WTC11 (cell line): ENCODE data around the gene CAV1.

Experiments used
- ATF1 ChIP-seq: sonication (generic); formaldehyde crosslinking; IDR thresholded peaks from 2 replicates; pipeline ENCODE4 v1.8.1; 2023; ENCODE audit warnings: mild to moderate bottlenecking, moderate library complexity, missing genetic modification reagents
- GABPB1 ChIP-seq: sonication (generic); formaldehyde crosslinking; IDR thresholded peaks from 2 replicates; pipeline ENCODE4 v1.8.1; 2023; ENCODE audit warnings: mild to moderate bottlenecking, missing genetic modification reagents
- JUN ChIP-seq: sonication (generic); formaldehyde crosslinking; IDR thresholded peaks from 2 replicates; pipeline ENCODE4 v1.8.0; 2023; ENCODE audit warnings: mild to moderate bottlenecking, missing genetic modification reagents
- MYBL2 ChIP-seq: sonication (generic); formaldehyde crosslinking; IDR thresholded peaks from 2 replicates; pipeline ENCODE4 v1.8.1; 2023; ENCODE audit warnings: mild to moderate bottlenecking, moderate library complexity, missing genetic modification reagents
- NR2C2 ChIP-seq: sonication (generic); formaldehyde crosslinking; IDR thresholded peaks from 2 replicates; pipeline ENCODE4 v1.8.0; 2022; ENCODE audit warnings: mild to moderate bottlenecking, missing genetic modification reagents
- SP1 ChIP-seq: sonication (generic); formaldehyde crosslinking; conservative IDR thresholded peaks from 2 replicates; pipeline ENCODE4 v1.8.1; 2022; ENCODE audit warnings: missing genetic modification reagents
- TEAD4 ChIP-seq: sonication (generic); formaldehyde crosslinking; IDR thresholded peaks from 2 replicates; pipeline ENCODE4 v1.8.0; 2022; ENCODE audit warnings: mild to moderate bottlenecking, missing genetic modification reagents
- ZNF138 ChIP-seq: sonication (generic); formaldehyde crosslinking; conservative IDR thresholded peaks from 2 replicates; pipeline ENCODE4 v1.8.1; 2022; ENCODE audit warnings: mild to moderate bottlenecking, moderate library complexity, missing genetic modification reagents
- TF ChIP-seq, protein P1 (sequence below): fragments of 200-600 bp; IDR thresholded peaks from 2 replicates; pipeline ENCODE4 v1.8.0; 2022; ENCODE audit warnings: antibody characterized with exemption
- TF ChIP-seq, protein P2 (sequence below): sonication (generic); formaldehyde crosslinking; IDR thresholded peaks from 2 replicates; pipeline ENCODE4 v1.8.1; 2023; ENCODE audit warnings: mild to moderate bottlenecking, moderate library complexity, missing genetic modification reagents
- TF ChIP-seq, protein P3 (sequence below): sonication (generic); formaldehyde crosslinking; IDR thresholded peaks from 2 replicates; pipeline ENCODE4 v1.8.0; 2022; ENCODE audit warnings: mild to moderate bottlenecking, missing genetic modification reagents

DNA sequence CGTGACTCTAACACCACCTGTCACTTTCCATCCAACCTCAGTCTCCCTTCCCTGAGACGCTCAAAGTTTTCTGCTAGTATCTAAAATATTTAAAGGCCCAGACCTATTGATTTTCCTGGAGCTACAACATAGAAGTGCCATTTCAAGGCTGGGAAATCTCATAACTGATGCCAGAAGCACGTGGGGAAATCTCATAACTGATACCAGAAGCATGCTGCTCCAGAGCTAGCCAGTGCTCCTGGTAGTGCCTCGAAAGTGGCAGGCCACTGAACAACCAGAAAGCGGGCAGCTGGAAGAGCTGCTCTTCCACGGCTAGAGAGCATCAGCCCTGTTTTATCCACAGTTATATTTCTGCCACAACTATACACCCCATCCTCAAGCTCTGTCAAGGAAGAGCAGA, 72.5 kb downstream of the CAV1 start:
- TF ChIP-seq, protein P1, sequence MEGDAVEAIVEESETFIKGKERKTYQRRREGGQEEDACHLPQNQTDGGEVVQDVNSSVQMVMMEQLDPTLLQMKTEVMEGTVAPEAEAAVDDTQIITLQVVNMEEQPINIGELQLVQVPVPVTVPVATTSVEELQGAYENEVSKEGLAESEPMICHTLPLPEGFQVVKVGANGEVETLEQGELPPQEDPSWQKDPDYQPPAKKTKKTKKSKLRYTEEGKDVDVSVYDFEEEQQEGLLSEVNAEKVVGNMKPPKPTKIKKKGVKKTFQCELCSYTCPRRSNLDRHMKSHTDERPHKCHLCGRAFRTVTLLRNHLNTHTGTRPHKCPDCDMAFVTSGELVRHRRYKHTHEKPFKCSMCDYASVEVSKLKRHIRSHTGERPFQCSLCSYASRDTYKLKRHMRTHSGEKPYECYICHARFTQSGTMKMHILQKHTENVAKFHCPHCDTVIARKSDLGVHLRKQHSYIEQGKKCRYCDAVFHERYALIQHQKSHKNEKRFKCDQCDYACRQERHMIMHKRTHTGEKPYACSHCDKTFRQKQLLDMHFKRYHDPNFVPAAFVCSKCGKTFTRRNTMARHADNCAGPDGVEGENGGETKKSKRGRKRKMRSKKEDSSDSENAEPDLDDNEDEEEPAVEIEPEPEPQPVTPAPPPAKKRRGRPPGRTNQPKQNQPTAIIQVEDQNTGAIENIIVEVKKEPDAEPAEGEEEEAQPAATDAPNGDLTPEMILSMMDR = no peak
- TF ChIP-seq ATF1 (CRISPR knock-in tag) = no peak
- TF ChIP-seq, protein P2, sequence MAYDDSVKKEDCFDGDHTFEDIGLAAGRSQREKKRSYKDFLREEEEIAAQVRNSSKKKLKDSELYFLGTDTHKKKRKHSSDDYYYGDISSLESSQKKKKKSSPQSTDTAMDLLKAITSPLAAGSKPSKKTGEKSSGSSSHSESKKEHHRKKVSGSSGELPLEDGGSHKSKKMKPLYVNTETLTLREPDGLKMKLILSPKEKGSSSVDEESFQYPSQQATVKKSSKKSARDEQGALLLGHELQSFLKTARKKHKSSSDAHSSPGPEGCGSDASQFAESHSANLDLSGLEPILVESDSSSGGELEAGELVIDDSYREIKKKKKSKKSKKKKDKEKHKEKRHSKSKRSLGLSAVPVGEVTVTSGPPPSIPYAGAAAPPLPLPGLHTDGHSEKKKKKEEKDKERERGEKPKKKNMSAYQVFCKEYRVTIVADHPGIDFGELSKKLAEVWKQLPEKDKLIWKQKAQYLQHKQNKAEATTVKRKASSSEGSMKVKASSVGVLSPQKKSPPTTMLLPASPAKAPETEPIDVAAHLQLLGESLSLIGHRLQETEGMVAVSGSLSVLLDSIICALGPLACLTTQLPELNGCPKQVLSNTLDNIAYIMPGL = no peak
- no peak for TF ChIP-seq MYBL2 (CRISPR knock-in tag)
- TF ChIP-seq, protein P3, sequence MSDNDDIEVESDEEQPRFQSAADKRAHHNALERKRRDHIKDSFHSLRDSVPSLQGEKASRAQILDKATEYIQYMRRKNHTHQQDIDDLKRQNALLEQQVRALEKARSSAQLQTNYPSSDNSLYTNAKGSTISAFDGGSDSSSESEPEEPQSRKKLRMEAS (CRISPR knock-in tag) = no peak
- no peak for TF ChIP-seq ZNF138 (CRISPR knock-in tag)
- TF ChIP-seq GABPB1 (CRISPR knock-in tag) = no peak
- TF ChIP-seq SP1 = no peak
- TF ChIP-seq NR2C2 (CRISPR knock-in tag) = no peak
- no peak for TF ChIP-seq JUN
- no peak for TF ChIP-seq TEAD4
